ENCODE results near the gene CFAP91.

CFAP91 gene

DNA sequence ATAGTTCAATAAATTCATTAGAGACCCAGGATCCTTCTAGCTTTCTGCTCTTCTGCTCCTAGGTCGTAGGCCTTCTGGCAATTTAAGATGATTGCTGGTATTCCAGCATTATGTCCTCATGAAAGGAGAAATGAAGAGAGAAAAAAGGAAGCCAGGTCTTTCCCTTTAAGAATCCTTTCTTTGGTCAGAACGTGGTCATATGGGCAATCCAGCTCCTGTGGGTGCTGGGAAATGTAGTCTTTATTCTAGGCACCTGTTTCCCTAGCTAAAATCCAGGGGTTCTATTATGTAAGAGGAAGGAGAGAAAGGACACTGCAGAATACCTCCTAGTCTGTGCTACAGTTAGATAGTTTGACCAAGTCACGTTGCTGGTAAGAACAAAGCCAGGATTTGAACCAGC is 43.6 kb downstream of the CFAP91 start:
- peaks cover 19% of the 10 kb centered on the region for H3K27me3 Mint-ChIP-seq
- no peaks in the 10 kb centered on the region for H3K36me3 Mint-ChIP-seq
- no peak overlapping the region for H3K27ac Mint-ChIP-seq
- H3K4me3 Mint-ChIP-seq = no peak overlapping the region
- no peaks in the 10 kb centered on the region for H3K9me3 Mint-ChIP-seq (ENCODE audit: low read depth)
- H3K4me1 Mint-ChIP-seq (ENCODE audit: low read depth) = no peaks in the 10 kb centered on the region

GRCh38 chr3:119747357-119747756 is 44.5 kb downstream of the CFAP91 start:
- H3K4me3 Mint-ChIP-seq = no peak overlapping the region
- peaks cover 17% of the 10 kb centered on the region for H3K27me3 Mint-ChIP-seq

GRCh38 chr3:119748991-119749390 is 46.2 kb downstream of the CFAP91 start:
- Mint-ChIP-seq H3K4me3 (no peak overlapping the region), H3K36me3 (no peaks in the 10 kb centered on the region), H3K4me1 (ENCODE audit: low read depth) (no peaks in the 10 kb centered on the region), H3K27ac (no peak overlapping the region), H3K27me3 (peaks cover 15% of the 10 kb centered on the region), H3K9me3 (ENCODE audit: low read depth) (no peaks in the 10 kb centered on the region)

More at GRCh38 chr3:119747357-119747756, 44.5 kb downstream of the CFAP91 start:
- Mint-ChIP-seq H3K9me3 (ENCODE audit: low read depth) (no peaks in the 10 kb centered on the region), H3K36me3 (no peaks in the 10 kb centered on the region), H3K4me1 (ENCODE audit: low read depth) (no peaks in the 10 kb centered on the region), H3K27ac (no peak overlapping the region)

DNA sequence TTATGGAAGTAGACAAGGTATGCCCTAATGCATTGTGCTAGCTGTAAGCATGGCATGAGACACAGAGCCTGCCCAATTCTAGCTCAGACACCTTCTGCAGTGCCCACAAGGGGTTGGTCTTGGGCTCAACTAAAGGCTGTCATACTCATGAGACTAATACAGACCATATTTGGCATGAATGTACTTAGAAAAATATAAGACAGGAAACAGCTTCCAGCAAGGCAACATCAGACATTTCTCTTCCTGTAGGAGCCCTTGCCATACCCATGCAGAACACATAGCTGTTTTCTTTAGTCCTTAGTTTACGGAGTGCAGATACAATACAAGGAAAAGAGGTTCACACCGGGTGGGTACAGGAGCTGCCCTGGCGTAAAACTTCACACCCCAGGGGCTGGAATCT is 48.6 kb downstream of the CFAP91 start:
- no peaks in the 10 kb centered on the region for H3K36me3 Mint-ChIP-seq
- H3K4me1 Mint-ChIP-seq (ENCODE audit: low read depth) = no peaks in the 10 kb centered on the region
- H3K4me3 Mint-ChIP-seq = no peak overlapping the region
- no peaks in the 10 kb centered on the region for H3K9me3 Mint-ChIP-seq (ENCODE audit: low read depth)
- H3K27me3 Mint-ChIP-seq = peaks cover 15% of the 10 kb centered on the region
- no peak overlapping the region for H3K27ac Mint-ChIP-seq

Measured in activated naive CD8-positive, alpha-beta T cell (primary cell).